A549 (cell line): Measurements from ENCODE around the gene TBC1D1.

ENCODE experiments used
- CEBPB ChIP-seq, 2 experiments: fragments of >200 bp in 1 of 2; sonication (Bioruptor Twin) in 1 of 2; formaldehyde crosslinking in 1 of 2; IDR thresholded peaks; 2 replicates each; pipeline ENCODE4 v1.6.1; 2012 to 2016
- CHD2 ChIP-seq: fragments of 150-350 bp; IDR thresholded peaks from 2 replicates; pipeline ENCODE4 v1.6.1; 2014; ENCODE audit warnings: low read length; ENCODE audit not compliant: partially characterized antibody
- CTCF ChIP-seq: fragments of >200 bp; sonication (Bioruptor Twin); formaldehyde crosslinking; IDR thresholded peaks from 3 replicates; pipeline ENCODE4 v1.5.1; 2016
- GATA3 ChIP-seq: IDR thresholded peaks from 2 replicates; pipeline ENCODE4 v1.6.1; 2012; ENCODE audit warnings: borderline replicate concordance
- MAX ChIP-seq: IDR thresholded peaks from 2 replicates; pipeline ENCODE4 v1.6.1; 2012
- MAZ ChIP-seq: fragments of 150-350 bp; IDR thresholded peaks from 2 replicates; pipeline ENCODE4 v1.6.1; 2014; ENCODE audit warnings: antibody characterized with exemption, low read depth, low read length, borderline replicate concordance
- MYC ChIP-seq: IDR thresholded peaks from 2 replicates; pipeline ENCODE4 v1.6.1; 2012; ENCODE audit warnings: mild to moderate bottlenecking, inconsistent platforms, low read length, improper control_type of control experiment, borderline replicate concordance
- PBX3 ChIP-seq: IDR thresholded peaks from 2 replicates; pipeline ENCODE4 v1.6.1; 2012
- RCOR1 ChIP-seq: fragments of 150-350 bp; IDR thresholded peaks from 2 replicates; pipeline ENCODE4 v1.6.1; 2014; ENCODE audit warnings: antibody characterized with exemption, low read length, low read depth

GRCh38 chr4:38040619-38041018 is 149.7 kb downstream of the TBC1D1 start:
- TF ChIP-seq MAX: no peak
- no peak for TF ChIP-seq CTCF
- TF ChIP-seq MYC: no peak
- no peak for TF ChIP-seq RCOR1
- TF ChIP-seq PBX3: no peak
- TF ChIP-seq CEBPB (IDR thresholded peaks at IDR 0.05): no peak
- no peak for TF ChIP-seq MAZ
- no peak for TF ChIP-seq GATA3
- TF ChIP-seq CHD2: no peak
